ENCODE data around the gene GTF3C5.

Gene GTF3C5

DNA sequence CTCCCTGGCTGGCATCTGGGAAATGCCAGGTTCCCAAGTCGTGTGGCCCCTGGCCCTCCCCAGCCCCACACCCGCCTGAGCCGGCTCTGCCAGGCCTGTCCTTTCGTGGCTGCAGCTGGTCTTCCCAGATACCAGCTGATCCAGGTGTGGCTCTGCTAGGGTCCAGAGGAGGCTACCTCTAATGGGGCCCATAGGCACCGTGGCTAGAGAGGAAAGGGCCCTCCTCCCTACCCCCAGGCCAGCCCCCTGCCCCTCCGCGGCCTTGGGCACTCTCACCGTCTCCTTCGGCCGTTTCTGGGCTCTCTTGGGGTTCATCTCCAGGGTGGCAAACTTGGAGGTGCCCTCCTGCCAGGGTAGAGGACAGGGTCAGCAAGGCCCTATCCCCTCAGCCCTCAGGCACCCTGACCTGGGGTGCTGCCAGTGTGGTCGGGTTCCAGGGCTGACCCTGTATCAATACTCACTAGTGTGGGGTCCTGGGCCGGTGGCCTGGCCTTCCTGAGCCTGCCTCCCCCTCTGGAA is 73.2 kb downstream of the GTF3C5 start:
- DNase-seq (ENCODE audit: low spot score) = no peak
- in situ Hi-C loops (cut with MboI; ENCODE audit: low sequenced_read_pairs, unreplicated experiment) = no loop called here
- TF ChIP-seq, protein P1, sequence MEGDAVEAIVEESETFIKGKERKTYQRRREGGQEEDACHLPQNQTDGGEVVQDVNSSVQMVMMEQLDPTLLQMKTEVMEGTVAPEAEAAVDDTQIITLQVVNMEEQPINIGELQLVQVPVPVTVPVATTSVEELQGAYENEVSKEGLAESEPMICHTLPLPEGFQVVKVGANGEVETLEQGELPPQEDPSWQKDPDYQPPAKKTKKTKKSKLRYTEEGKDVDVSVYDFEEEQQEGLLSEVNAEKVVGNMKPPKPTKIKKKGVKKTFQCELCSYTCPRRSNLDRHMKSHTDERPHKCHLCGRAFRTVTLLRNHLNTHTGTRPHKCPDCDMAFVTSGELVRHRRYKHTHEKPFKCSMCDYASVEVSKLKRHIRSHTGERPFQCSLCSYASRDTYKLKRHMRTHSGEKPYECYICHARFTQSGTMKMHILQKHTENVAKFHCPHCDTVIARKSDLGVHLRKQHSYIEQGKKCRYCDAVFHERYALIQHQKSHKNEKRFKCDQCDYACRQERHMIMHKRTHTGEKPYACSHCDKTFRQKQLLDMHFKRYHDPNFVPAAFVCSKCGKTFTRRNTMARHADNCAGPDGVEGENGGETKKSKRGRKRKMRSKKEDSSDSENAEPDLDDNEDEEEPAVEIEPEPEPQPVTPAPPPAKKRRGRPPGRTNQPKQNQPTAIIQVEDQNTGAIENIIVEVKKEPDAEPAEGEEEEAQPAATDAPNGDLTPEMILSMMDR (IDR thresholded peaks at IDR 0.05; ENCODE audit: borderline replicate concordance, control extremely low read depth, extremely low read depth, insufficient read depth, missing control alignments) = no peak

DNA sequence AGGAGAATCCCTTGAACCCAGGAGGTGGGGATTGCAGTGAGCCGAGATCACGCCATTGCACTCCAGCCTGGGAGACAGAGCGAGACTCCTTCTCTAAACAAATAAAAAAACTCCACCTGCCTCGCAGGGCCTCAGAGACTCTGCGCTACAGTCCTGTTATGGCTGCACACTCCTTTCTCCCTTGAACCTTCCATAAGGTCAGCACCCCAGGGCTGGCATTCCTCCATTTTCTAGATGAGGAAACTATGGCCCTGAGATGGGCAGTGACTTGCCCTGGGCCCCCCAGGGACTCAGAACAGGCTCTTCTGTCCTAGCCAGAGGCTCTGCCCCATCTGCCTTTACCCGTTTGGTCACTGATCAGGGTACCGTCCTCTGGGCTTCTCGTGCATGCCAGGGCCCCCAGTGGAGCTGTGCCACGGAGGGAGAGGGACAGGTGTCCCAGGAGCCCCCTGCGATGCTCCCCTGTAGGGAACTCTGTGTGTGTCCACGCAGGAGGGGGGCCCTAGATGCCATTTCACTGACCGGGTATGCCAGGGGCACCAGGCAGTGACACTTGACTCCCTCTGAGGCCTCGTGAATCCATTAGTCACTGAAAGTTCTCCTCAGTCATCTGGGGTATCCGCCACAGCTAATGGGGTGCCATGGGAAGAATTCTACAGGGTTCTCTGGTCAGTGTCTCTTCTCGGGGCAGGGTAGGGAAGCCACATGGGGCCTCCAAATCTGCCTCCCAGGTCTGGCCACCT is 74.1 kb downstream of the GTF3C5 start:
- in situ Hi-C loops (cut with MboI; ENCODE audit: low sequenced_read_pairs, unreplicated experiment) = no loop called here
- no peak for DNase-seq (ENCODE audit: low spot score)
- TF ChIP-seq, protein P1 (IDR thresholded peaks at IDR 0.05; ENCODE audit: borderline replicate concordance, control extremely low read depth, extremely low read depth, insufficient read depth, missing control alignments) = no peak

- TF ChIP-seq, protein P1 (IDR thresholded peaks at IDR 0.05; ENCODE audit: borderline replicate concordance, control extremely low read depth, extremely low read depth, insufficient read depth, missing control alignments) = no peak
- no peak for DNase-seq (ENCODE audit: low spot score)
- in situ Hi-C loops (cut with MboI; ENCODE audit: low sequenced_read_pairs, unreplicated experiment) = no loop called here
Observed at GRCh38 chr9:133105461-133105770, 74.6 kb downstream of the GTF3C5 start.

DNA sequence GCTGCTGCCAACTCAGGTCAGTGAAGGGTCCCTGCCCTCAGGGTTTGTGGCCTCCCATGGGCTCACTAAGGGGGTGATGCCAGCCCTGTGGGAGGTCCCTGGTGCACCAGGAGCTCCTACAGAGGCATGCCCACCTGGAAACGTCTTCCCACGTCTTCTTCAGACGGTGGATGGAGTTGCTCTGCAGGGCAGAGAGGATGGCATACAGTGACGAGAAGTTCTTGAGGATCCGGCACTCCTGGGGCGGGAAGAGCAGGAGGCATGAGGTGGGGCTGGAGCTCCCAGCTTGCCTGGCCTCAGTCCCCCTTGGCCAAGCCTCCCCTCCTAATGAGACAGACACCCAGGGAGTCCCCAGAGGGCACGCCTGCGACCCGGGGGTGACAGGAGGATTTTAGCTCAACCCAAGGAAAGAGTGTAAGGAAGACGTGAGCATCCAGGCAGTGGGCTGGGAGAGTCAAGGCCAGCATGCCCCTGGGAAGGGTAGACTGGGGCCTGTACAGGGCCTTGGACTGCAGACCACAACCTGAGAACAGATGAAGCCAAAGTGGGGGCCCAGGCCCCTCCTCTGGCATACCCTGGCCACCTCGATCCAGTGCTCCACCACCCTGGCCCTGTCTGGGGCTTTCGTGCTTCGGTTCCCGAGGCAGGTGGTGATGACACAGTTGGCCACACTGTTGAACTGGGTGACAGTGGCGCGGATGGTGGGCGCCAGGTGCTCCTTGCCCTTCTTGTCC is 75.9 kb downstream of the GTF3C5 start:
- in situ Hi-C loops (cut with MboI; ENCODE audit: low sequenced_read_pairs, unreplicated experiment) = no loop called here
- TF ChIP-seq, protein P1 (IDR thresholded peaks at IDR 0.05; ENCODE audit: borderline replicate concordance, control extremely low read depth, extremely low read depth, insufficient read depth, missing control alignments) = no peak
- no peak for DNase-seq (ENCODE audit: low spot score)

DNA sequence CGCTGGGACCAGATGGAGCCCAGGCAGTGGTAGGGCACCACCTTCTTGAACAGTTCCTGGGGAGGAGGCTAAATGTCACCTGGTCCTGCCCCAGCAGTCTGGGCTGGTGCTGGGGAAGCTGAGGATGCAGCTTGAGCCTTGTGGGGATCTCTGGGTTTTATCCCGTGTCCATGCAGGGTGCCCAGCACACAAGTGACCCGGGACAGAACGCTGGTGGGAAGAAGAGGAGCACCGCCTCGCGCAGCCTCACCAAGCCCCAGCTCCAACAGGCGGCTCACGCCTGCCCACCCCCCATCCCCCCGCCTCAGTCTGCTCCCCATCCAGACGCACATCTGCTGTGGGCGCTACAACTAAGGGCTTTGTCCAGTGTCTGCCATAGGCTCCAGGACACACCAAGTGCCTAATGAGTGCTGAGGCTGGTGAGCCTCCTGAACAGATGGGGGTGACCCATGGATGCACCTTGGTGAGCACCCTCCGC is 76.5 kb downstream of the GTF3C5 start:
- TF ChIP-seq, protein P1 (IDR thresholded peaks at IDR 0.05; ENCODE audit: borderline replicate concordance, control extremely low read depth, extremely low read depth, insufficient read depth, missing control alignments) = no peak
- no peak for DNase-seq (ENCODE audit: low spot score)
- in situ Hi-C loops (cut with MboI; ENCODE audit: low sequenced_read_pairs, unreplicated experiment) = no loop called here
